HG02852 (cell line): ENCODE measurements around the gene CORO2A.

Source experiments
- ATAC-seq: cut with Tn5 transposase; IDR thresholded peaks from one replicate; pipeline ENCODE4 v1.9.1; 2021; ENCODE audit warnings: mild to moderate bottlenecking, moderate library complexity; ENCODE audit not compliant: unreplicated experiment

CORO2A gene

DNA sequence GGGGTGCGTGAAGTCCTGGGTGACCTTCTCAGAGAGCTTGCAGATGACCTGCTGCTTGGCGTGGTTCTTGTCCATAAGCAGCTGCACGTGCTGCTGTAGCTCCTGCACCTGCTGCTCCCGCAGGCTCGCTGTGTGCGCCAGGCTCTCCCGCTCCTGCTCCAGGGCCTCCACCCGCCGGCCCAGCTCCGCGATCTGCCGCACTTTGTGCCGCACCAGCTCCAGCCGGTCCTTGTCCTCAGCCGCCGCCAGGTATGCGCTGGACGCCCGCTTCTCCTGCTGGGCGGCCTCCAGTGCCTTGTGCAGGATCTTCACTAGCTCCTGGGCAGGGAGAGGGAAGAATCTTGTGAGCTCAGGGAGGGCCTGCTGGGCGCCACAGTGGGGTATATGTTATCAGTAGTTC, 28.5 kb upstream of the CORO2A start:
- ATAC-seq: no peak

DNA sequence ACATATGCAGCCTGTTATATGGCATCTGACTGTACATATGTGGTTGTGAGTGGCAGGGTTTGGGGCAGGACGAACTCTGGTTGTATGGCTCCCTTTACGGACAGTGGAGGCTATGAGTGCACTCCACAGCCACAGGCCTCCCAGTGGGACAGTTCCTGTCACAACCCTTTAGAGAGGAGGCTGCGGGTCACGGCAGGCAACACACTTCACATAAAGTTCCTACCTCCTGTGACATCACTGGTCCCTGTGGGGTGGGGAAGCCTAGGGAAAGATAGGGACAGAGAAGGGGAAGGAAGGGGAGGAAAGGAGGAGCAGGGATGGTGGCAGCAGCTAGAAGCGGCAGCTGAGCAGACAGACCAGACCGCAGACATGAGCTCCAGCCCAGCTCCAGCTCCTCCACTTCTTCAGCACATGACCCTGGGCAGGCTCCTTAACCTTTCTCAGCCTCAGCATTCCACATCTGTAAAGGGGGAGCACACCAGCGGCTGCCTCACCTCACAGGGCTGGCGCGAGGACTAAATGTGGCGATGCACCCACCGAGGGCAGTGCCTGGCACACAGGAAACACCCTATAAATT, 27.4 kb upstream of the CORO2A start:
- no peak for ATAC-seq

GRCh38 chr9:98219364-98219716, 26.9 kb upstream of the CORO2A start:
- no peak for ATAC-seq

DNA sequence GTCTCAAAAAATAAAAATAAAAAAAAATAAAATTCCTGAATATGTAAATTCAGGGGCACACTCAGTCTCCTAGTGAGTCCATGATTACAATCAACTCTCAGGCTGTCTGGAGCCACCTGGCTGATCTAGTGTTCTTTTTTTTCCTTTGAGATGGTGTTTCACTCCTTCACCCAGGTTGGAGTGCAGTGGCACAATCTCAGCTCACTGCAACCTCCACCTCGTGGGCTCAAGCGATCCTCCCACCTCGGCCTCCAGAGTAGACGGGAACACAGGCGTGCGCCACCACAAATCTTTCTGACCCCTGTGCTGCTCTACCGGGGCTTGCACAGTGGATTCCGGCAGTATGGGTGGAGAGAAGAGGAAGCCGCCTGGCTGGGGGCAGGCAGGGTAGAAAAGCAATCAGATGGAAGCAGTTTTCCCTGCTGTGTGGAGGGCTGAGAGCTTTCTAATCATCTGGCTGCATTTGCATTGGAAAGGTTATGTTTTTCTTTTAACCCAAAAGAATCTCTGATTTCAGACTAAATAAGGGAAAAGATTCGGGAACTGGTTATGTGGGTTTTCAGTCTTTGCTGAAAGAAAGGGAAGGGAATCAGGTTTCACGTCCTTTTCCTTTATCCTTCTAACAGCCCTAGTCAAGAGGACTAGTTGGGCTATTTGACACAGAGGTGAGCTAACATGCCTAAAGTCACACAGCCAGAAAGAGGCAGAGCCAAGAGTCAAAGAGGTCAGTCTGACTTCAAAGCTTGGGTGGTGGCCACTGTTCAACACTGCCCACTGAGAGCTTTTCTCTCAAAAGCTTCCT, 26.3 kb upstream of the CORO2A start:
- ATAC-seq: no peak

DNA sequence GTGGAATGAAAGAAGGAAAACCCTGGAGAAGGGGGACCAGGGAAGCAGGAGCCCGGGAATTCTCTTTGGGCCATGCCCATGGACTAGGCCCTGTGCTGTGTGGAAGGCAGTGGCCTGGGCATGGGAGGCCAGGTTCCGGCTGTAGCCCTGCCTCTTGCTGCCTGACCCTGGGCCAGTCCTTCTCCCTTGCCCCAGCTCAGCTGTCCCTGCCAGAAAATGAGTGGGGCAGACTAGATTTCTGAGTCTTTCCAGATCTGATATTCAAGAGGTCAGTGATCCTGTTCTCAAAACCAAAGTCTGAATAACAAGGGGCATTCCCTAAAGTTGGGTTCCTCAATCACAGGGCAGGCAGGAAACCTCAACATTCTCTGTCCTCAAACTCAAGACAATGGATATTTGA, 24.8 kb upstream of the CORO2A start:
- ATAC-seq: no peak

DNA sequence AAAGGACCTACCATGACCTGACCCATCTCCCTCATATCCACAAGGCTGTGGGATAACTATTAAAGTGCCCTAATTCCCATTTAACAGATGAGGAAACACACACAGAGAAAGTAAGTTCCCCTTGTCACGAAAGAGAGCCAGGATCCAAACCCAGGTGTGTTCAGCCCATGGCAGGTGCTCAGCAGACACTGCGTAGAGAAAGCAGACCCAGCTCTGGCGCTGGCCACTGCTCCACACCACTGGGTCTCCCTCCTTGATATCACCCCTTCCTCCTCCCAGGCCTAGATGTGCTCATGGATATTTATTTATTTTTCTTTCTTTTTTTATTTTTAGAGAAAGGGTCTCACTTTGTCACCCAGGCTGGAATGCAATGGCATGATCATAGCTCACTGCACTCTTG, 24.0 kb upstream of the CORO2A start:
- no peak for ATAC-seq

DNA sequence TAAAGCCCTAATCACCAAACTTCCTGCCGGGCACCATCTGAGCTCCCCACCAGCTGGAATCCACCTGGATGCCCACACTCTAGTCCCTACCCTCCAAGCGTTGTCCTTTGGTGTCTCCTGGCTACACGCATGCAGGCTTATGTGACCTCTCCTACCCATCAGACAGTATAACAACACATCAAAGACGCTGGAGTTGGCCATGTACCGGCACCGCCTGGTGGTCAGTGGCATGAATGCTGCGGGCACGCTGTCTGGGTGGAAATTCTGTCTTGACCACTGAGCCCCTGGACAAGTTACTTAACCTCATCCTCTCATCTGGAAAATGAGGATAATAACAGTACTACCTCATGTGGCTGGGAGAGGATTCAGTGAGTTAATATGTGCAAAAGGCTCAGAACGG, 23.4 kb upstream of the CORO2A start:
- ATAC-seq: no peak

GRCh38 chr9:98215271-98215670, 22.8 kb upstream of the CORO2A start:
- ATAC-seq: no peak

GRCh38 chr9:98214811-98215210, 22.4 kb upstream of the CORO2A start:
- no peak for ATAC-seq

DNA sequence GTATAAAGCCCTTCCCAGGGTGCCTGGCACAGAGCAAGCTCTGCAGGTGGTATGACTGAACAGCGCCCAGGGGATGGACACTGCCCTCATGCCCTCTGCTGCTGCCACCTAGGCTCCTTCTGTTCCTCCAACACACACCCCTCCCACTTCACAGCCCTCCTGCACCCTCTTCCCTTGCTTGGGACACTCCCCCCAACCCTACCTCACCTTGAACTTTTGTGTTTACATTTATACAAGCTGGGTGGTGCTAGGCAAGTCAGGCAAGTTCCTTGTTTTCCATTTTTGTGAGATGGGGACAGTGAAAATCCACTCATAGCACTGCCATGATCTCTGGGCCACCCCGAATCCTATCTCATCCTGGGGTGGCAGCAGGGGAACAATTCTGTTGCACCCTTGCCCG, 18.8 kb upstream of the CORO2A start:
- ATAC-seq: no peak

DNA sequence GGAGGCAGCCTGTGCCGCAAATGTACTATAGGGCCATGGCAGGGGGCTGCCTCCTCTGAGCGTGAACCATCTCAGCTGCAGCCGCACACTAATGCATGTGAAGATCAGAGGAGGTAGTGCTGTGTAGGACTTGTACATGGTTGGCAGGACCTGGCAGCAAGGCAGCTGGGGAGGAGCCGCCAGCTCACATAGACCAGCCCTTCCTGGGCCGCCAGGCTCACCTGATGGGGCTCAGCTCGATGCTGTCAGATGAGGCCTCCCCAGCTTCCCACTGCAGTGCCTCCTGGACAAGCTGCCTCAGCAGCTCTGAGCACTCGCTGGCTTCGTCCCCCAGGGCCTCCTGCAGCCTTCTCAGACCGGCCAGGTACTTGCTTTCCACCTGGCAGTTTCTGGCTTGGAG, 18.0 kb upstream of the CORO2A start:
- no peak for ATAC-seq

- ATAC-seq: no peak
These were observed 17.1 kb upstream of the CORO2A start for GRCh38 chr9:98209530-98209929.

- no peak for ATAC-seq
These were observed 16.2 kb upstream of the CORO2A start for GRCh38 chr9:98208635-98209034.

GRCh38 chr9:98207606-98208005, 15.2 kb upstream of the CORO2A start:
- ATAC-seq: no peak

- no peak for ATAC-seq
These were observed 14.3 kb upstream of the CORO2A start for GRCh38 chr9:98206754-98207153.

DNA sequence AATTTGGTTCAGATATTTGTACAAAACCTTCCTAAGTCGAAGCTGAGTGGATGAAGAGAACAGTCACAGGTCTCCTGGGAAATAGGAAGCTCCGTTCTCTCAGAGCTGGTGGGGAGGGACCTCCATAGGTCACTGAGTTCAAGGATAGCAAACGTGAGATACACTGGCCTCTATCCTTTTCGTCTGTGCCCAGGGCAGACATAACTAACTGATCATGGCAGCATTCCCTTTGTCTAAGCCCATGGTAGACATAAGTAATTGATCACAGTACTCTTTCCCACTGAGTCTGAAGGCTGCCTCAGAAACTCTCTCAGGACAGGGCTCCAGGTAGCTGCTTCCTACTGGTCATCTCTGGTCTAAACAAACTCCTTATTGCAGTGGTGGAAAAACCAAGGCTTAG, 12.3 kb upstream of the CORO2A start:
- no peak for ATAC-seq

GRCh38 chr9:98203153-98203552, 10.7 kb upstream of the CORO2A start:
- no peak for ATAC-seq

DNA sequence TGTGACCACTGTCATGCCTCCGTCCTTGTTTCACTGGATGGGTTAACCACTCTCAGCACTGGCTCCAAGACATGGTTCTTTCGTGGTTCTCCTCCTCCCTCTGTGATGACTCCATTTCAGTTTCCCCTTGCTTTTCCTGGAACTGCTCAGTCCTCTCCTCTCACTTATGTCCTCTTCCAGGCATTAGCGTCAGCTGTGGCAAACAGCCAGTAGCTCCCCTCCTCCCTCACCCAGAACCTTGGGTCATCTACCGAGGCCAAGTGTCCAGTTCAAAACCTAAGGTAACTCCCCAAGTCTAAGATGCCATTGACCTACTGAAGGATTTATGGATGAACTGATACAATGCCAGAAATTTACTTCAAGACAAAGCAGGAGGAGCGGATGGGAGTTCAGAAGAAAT, 9.8 kb upstream of the CORO2A start:
- no peak for ATAC-seq

DNA sequence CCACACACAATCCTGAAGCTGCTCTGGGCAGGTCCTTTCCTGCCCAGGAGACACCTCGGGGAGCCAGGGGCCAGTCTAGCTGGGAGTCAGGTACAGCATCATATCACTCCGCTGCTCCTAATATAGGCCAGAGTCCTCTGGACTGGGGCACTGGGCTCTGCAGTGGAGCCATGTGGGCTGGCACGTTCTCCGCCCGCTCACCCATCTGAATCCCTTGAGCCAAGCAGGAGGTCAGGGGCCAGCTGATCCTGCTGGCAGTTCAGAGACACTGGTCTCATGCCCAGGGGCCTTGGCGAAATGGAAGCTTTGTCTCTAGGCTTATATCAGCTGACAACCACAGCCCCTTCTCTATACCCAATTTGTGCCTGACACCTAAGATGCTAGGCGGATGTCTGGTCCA, 9.3 kb upstream of the CORO2A start:
- no peak for ATAC-seq

- peak; percentile 84 for ATAC-seq
These were observed 8.7 kb upstream of the CORO2A start for GRCh38 chr9:98201102-98201501.

- ATAC-seq: no peak
These were observed 7.1 kb upstream of the CORO2A start for GRCh38 chr9:98199388-98200033.

DNA sequence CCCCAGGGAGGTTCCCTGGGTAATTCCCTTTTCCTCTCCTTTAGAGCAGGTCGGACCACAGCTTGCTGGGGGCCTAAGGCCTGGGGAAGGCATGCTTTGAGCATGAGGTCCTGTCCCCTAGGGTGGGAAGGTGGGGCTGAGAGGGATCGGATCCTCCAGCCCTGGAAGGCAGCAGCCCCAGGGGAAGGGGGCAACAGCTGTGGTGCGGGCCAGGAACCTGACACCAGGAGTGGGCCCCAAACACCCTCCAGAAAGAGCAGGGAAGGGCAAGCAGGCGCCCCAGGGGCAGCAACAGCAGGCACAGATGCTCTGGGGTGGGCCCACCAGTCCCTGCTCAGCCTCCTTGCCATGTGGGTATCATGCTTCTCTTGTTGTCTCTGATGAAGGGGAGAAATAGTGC, 3.2 kb upstream of the CORO2A start:
- ATAC-seq: no peak
